GM19467 (cell line): ENCODE measurements around the gene SND1.

ENCODE experiments used
- ATAC-seq: cut with Tn5 transposase; IDR thresholded peaks from one replicate; pipeline ENCODE4 v1.9.1; 2021; ENCODE audit warnings: mild to moderate bottlenecking, moderate library complexity; ENCODE audit not compliant: unreplicated experiment

Gene SND1

DNA sequence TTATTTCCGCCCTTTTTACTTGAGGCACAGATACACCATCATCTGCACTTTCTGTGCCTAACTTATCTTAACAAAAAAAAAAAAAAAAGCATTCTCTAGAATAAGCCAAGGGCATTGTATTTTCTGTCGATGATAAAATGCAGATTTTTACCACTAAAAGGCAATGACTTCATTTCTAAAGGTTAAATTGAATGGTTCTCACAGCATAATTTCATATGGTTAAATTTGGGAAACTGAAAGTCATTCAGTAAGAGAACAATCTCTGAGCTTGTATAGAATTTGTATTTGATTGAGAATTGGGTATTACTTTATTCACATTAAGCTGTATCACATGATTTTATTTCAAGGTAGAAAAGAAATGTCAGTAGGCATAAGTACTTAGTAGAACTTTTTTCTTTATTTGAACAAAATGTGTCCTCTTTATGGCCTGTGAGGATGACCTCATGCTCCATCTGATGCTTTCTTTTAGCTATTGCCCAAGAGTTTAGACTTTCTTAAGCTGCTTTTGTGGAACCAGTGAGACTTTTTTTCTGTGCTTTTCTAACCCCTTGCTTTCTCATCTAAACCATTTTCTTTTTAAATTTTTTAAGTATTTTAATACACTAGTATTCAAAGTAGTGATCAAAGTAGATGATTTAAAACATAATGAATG is 268.9 kb downstream of the SND1 start:
- no peak for ATAC-seq

DNA sequence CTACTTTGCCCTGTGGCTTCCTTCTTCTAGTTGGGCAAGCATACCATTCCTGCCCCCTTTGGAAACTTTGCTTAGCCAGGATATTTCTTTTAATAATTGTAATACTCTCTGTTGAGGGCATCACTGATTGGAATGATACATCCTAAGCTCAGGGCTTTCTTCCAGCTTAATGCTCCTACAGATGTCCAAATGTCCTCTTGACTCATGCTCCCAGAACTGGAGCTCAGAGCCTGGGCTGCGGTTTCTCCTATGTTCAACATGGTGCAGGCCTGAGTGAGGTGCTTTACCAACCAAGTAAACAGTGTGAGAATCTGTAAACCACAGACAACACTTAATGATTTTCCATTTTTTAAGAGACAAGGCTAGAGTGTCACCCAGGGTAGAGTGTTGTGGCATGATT is 270.7 kb downstream of the SND1 start:
- ATAC-seq = no peak

DNA sequence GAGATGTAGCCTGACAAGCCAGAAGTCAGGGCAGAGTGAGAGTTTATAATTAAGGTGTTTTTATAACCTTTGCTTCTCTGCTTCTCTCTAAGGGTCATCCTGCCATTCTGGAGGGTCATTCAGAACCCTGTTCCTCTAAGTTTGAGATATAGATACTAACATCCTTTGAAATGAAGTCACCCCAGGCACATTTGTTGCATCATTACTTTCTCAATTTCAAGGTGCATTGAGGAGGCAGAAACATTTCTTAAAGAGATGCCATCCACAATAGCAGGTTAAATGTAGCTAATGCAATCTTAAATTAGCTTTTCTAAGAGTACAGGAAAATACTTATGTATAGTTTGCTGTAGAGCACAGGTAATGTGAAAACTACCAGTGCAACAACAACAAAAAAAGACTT is 272.9 kb downstream of the SND1 start:
- no peak for ATAC-seq

DNA sequence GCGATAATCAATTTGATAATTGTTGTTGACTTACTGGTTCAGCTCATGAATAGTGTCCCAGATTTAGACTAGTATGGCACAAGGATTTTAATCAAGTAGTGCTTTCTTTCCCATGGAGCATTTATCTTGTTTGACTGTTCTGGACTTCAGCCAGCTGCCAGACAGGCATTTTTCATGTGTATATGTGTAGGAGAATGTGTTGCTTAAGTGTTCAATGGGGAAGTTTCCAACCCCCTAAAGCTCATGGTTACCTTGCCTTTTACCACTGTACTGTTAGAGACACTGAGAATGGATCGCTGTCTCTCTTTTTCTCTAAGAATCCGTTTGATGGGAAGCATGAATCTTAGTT is 275.3 kb downstream of the SND1 start:
- ATAC-seq = no peak

DNA sequence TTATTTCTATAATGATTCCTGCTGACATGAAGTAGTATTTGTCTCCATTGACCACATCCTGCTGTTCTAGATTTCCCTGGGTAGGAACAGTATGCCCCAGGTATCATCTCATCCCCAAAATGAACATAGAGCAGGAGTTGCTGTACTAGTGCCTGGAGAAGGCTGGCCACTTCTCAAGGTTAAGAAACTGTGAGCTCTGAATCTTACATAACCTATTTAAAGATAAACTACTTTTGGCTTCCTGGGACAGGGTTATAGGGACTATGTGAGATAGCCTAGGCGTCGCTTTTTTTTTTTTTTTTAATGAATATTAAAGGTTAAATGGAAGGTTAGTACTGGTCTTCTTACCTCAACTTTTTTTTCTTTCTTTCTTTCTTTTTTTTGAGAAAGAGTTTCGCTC is 276.2 kb downstream of the SND1 start:
- no peak for ATAC-seq

DNA sequence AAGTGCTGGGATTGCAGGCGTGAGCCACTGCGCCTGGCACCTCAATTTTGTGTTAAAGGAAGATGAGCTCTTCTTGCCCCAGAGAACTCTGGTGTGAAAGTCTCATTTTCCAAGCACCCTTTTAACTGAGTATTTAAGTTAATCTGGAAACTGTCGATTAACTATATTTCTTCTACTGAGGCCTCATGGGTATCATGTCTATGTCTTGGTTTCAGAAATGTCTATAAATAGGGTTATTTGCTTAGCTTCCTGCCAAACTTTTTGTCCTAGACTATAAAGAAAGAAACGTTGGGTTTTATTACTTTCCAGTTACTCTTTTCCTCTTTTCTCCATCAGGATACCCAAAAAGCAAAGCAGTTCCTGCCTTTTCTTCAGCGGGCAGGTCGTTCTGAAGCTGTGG is 276.9 kb downstream of the SND1 start:
- no peak for ATAC-seq

DNA sequence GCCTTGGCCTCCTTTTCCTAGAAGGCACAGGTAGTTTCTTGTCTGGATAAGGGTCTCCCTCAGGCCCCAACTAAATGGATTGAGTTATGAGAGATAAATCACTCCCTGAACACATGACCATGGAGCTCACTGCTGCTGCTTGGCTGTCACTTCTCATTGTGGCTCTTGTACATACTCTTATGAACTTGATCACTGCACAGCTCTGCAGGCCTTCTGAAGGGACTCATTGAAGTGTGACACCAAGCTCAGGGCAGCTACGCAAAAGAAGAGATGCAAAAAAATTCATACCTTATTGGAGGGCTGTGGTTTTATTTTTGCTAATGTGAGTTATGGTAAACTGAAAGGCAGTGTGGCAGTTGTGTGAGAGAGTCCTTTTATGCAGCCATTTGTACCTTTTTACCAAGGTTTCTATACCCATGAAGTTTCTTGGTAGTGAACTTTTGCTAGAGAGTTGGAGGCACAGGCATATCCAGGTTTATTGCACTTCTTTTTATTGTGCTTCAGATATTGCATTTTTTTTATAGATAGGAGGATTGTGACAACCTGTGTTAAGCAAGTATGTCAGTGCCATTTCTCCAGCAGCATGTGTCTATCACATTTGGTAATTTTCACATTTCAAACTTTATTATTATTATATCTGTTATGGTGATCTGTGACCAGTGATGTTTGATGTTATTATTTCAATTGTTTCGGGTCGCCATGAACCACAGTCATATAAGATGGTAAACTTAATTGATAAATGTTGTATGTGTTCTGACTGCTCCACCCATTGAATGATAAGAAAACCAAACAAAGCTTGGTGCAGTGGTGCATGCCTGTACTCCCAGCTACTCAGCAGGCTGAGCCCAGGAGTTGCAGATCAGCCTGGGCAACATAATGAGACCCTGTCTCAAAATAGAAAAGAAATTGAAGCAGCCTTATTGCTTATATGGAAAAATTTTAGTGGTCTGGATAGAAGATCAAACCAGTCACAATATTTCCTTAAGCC is 278.6 kb downstream of the SND1 start:
- ATAC-seq = no peak

DNA sequence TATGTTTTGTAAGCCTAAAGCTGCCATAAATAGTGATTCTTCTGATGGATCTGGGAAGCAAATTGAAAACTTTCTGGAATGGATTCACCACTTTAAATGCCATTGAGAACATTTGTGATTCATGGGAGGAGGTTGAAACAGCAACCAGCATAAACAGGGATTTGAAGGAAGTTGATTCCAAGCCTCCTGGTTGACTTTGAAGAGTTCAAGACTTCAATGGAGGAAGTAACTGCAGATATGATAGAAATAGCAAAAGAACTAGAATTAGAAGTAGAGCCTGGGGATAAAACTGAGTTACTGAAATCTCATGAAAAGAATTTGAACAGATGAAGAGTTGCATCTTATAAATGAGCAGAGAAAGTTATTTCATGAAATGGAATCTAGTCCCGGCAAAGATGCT is 280.1 kb downstream of the SND1 start:
- ATAC-seq = no peak

DNA sequence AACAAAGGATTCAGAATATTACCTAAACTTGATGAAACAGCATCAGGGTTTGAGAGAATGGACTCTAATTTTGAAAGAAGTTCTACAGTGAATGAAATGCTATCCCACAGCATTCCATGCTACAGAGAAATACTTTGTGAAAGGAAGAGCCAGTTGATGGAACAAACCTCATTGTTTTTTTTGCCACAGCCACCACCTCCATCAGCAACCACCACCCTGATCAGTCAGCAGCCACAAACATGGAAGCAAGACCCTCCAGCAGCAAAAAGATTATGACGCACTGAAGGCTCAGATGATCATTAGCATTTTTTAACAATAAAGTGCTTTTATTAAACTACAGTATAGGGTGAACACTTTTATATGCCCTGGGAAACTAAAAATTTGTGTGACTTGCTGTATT is 280.5 kb downstream of the SND1 start:
- no peak for ATAC-seq

DNA sequence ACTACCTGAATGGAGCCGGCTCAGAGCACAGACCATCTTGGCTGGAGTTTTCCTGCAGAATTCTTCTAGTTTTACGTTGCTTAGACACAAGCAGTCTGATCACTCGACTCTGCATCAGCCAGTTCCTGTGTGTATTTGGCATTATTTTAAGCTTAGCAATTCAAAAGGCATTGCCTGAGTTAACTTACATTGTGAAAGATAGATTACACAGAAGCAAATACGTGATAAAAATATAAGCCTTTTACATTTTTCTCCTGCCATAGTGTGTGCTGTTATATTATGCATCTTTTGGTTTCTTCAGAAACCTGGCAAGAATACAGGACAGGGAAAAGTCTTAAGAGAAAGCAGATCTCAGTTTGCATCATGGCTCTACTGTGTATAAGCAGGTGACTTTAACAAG is 281.2 kb downstream of the SND1 start:
- ATAC-seq = no peak

DNA sequence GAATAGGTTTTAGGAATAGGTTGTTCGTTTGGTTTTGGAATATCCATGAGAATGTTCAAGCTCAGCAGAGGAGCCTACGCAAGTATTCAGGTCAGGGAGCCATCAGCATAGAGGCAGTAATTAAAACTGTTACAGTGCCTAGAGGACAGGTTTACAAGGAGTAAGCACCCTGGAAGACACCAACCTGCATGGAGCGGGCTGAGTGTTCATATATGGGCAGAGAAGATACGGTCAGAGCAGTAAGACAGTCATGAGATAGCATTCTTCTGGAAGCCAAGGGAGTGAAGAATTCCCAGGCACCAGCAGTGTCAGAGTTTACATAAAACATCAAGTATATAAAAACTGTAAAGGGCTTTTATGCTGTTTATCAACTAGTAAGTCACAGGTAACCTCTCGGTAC is 282.7 kb downstream of the SND1 start:
- no peak for ATAC-seq

DNA sequence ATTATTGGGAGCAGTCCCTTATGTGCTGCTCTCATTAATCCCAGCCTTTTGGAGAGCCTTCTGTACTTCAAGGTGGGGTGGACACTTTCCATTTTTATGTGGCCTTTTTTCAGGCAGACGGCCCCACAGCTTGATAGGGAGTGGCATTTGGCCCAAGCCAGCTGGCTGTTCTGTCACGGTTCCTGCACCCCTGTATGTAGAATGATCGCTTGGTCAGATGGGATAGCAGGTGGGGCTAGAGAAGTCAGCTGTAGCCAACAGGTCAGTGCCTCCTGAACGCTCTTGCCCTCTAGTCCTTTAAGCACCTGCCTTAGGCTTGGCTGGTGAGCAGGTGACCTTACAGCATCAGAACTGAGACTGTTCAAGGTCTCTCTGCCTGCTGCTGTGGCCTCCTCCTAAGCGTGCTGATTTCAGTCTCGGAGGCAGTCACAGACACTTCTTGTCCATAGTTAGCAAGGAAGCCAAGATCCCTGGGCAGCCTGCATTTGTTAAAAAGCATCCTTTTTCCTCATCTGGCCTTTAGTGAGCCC is 283.9 kb downstream of the SND1 start:
- no peak for ATAC-seq

DNA sequence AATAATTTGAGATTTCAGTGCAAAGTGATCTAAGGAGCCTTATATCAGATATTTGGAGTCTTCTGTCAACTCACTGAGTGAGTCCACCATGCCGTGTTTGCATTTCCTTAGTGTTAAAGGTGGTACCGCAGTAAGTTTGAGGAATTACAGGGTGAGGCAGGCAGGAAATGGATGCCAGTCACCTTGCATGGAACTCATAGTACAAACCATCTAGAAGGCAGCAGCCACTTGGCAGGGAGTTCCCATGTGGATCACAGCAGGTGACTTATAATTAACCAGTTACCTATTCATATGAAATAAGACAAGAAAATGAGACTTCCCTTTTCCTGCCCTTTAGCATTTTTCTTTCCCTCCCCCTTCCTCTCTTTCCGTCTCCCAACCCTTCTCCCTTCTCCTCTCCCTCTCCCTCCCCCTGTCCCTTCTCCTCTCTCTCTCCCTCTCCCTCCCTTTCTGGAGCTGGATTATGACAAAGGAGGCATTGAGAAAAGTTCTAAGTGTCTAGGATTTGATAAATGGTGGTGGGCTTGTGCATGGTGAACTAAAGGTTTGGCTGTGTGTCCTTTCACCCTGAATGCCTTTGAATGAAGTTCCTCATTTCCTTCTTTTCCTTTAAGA is 285.2 kb downstream of the SND1 start:
- no peak for ATAC-seq

DNA sequence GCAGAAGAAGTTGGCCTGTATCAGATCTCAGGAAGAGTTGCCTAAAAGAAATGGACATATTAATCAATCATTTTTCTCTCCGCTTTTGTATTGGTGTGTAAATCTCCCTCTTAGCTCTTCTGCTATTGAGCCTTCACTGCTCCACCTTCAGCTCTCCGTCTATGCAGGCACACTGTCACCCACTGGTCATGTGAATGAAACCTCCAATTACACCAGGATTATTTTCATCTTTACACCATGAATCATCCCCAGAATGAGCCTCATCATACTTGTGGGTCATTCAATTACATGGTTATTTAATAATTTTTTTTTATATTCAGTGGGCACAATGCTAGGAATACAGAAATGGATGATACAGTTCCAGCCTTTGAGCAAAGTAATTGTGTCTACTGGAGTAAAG is 286.6 kb downstream of the SND1 start:
- no peak for ATAC-seq

DNA sequence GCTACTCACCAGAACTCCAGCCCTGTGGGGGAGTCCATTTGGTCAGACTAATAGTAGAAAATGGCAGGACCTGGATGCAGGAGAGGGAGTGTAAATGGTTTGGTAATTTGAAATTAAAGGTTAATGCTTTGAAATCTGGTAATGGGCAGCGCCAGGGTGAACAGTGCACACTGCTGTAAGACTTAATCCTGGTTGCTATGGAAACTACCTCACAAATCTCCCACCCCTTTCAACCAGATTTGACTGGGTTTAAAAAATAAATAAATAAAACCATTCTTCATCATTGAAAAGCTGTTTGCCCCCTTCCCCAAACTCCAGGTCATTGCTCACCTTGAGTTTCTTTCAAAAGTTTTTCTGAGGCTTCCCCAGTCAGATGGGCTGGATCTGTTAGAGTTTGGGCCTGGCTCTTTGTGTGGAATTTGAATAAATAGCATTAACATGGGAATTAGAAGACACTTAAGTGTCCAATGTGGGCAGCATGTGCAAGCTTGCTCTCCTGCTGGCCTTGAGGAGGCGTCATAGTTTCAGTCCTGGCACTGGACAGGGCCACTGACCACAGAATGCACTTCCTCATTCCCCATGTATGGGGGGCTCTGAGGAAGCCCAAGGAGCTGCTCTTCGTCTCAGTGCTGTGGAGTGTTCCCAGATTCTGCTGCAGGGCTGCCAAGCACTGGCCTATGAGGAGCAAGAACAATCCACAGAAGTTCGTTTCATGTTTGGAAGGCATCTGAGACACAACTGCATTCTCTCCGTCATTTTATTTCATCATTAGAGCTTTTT is 288.6 kb downstream of the SND1 start:
- ATAC-seq = no peak

DNA sequence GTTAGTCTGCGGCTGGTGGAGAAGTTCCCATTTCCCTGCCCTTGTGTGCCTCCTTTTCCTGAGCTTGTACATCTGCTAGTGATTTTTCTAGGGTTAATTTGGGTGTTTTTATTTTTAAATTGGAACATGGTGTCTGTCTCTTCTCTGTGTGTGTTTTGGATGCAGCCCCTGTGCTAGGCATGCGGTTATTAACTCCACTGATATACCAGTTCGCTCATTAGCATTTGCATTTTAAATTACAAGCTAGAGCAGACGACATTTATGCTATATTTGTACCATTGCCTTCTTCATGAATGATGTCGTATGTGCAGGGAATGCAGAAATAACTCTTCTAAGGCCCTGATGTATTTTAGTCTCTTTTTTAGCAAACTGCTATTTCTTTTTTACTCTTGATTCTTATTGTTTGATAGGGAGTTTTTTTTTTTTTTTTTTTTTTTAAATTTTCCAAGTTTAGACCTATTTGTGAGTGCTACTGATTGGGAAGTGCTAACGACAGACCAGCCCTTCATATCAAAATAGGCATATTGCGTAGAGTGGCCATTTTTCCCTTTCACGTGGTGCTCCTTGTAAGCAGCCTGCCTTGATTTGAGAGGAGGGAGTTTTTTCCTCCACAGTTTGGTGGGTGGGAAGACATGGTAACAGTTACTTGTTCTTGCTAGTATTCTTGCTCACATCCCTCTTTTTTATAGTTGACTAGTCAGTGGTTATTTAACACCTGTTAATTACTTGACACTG is 289.6 kb downstream of the SND1 start:
- ATAC-seq = no peak

DNA sequence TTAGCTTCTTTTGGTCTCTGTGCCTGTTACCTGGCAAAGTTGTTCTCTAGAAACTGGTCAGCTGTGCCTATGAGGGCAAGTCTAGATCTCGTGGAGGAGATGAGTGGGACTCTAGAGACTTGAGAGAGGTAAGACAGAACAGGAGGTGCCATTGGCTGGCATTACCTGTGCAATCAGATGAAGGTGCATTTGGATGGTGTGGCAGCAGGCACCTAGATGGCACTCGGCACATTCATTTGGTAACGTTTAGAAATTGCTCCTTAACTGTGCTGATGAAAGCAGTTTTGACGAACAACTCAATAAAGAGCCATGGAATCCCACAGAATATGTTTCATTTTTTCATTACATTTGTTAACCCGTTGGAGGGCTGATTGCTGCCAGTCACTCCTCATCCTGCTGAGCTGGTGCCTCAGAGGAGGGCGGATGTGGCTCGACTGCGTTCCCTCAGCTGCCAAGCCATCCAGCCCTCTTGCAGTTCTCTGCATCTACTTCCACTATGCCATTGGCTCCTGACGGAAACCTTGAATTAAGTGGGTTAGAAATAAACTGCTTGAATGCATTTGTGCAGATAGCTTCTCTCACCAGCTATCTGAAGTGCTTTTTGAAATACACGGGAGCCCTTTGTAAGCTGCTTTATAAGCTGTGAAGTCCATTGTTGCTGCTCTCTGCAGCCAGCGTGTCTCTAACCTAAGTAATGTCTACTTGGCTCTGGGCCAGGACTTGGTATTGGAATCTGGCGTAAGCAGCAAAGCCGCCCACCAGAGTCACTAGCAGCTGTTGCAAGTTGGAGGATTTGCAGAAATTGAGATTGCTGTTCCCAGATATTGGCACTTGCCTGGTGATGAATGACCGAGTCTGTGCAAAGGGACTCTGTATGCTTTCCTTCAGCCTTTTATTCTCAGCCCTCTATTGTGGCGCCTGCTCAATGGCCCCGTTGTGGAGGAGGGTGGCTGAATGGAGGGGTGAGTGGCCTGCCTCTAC is 291.8 kb downstream of the SND1 start:
- no peak for ATAC-seq

DNA sequence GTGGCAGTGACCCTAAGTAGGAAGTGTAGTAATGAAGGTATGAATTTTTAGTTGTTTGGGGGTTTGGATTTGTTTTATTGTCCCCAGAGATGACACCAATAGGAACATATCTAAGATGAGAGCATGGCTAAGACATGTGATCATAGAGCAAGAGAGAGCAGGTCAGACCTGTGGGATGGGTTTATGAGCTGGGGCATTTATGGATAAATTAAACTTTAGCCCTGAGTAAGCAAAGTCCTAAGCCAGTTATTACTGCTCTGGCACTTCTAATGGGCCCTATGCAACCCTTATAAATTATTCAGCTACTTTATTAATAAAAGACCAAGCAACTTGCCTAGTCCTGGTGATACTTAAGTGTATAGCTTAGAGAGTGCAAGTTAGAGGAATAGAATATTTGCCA is 294.1 kb downstream of the SND1 start:
- no peak for ATAC-seq

DNA sequence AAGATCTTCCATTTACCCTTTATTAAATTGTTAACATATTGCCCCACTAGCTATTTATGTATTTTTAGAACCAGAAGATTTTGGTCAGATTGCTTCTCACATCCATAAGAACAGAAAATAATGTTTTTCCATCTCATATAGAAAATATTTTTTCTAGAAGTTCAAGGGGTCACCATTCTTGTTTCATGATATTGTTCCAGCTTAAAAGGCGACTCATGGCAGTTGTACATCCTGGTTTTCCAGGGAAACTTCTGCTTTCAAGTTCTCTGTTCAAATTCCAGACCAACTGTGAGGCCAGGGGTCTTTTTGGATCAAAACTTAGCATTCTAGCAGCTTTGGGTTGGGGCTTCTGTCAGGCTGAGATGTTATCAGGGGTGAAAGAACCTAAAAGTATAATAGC is 294.9 kb downstream of the SND1 start:
- ATAC-seq = no peak
